Uterus (tissue), 2 donors: ENCODE measurements around the gene CRTC2.

Source experiments
- POLR2A ChIP-seq, 2 donors: fragments of 450-650 bp; IDR thresholded peaks; one replicate each; pipeline ENCODE4 v1.6.1; 2016; ENCODE audit warnings: antibody characterized with exemption in 2 of 2, mild to moderate bottlenecking in 1 of 2, moderate library complexity in 1 of 2
- TF ChIP-seq, protein P1 (sequence below), 4 experiments: fragments of 200-600 bp in 2 of 4; fragments of 450-650 bp in 2 of 4; sonication (generic) in 2 of 4; IDR thresholded peaks; one replicate each; pipeline ENCODE4 v1.5.1; 2016 to 2019; ENCODE audit warnings: antibody characterized with exemption in 4 of 4, mild to moderate bottlenecking in 2 of 4, moderate library complexity in 1 of 4

DNA sequence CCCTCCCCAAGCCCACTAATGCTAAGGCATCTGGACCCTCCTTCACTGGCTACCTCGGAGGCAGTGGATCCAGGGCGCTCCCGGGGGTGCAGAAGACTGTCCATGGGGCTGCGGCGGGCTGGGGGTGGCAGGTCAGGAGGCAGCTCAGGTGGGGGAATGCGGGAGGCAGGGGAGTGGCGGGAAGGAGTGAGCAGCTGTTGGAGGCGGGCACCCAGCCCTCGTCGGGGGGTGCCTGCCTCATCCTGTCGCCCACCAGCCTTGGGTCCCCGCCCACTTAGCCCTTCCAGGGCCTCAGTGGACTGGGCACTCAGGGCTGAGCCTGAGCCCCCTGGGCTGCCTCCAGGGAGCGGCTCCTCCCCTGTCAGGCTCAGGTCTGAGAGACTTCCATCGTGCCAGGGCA is 25.0 kb downstream of the CRTC2 start:
- TF ChIP-seq, protein P1, sequence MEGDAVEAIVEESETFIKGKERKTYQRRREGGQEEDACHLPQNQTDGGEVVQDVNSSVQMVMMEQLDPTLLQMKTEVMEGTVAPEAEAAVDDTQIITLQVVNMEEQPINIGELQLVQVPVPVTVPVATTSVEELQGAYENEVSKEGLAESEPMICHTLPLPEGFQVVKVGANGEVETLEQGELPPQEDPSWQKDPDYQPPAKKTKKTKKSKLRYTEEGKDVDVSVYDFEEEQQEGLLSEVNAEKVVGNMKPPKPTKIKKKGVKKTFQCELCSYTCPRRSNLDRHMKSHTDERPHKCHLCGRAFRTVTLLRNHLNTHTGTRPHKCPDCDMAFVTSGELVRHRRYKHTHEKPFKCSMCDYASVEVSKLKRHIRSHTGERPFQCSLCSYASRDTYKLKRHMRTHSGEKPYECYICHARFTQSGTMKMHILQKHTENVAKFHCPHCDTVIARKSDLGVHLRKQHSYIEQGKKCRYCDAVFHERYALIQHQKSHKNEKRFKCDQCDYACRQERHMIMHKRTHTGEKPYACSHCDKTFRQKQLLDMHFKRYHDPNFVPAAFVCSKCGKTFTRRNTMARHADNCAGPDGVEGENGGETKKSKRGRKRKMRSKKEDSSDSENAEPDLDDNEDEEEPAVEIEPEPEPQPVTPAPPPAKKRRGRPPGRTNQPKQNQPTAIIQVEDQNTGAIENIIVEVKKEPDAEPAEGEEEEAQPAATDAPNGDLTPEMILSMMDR (IDR thresholded peaks at IDR 0.05) = no peak
- no peak for TF ChIP-seq POLR2A (IDR thresholded peaks at IDR 0.05)
